Measurements from ENCODE around the gene NFASC.

The NFASC gene

GRCh38 chr1:205024679-205025078 lies 154.0 kb downstream of the NFASC start:
- Histone ChIP-seq H3K9me3 (ENCODE audit: control insufficient read depth, low read length) (no peaks in the 10 kb centered on the region), H3K4me1 (ENCODE audit: control insufficient read depth, insufficient read depth, low read length, poor library complexity, severe bottlenecking) (no peaks in the 10 kb centered on the region), H3K36me3 (ENCODE audit: control insufficient read depth, insufficient read depth, low read length) (no peaks in the 10 kb centered on the region), H3K4me3 (ENCODE audit: extremely low read depth, insufficient read depth, low read length, poor library complexity, severe bottlenecking) (no peak overlapping the region), H3K27ac (ENCODE audit: low read depth, low read length, severe bottlenecking) (no peak overlapping the region)
- WGBS, 2 experiments (ENCODE audit: insufficient coverage in 2 of 2): 94 to 100% methylated on average over 2 of the region's 2 CpGs

GRCh38 chr1:205025239-205025638 lies 154.6 kb downstream of the NFASC start:
- 88 to 96% methylated on average over 11 to 14 of the region's 16 CpGs for WGBS, 2 experiments (ENCODE audit: insufficient coverage in 2 of 2)
- Histone ChIP-seq H3K4me1 (ENCODE audit: control insufficient read depth, insufficient read depth, low read length, poor library complexity, severe bottlenecking) (no peaks in the 10 kb centered on the region), H3K9me3 (ENCODE audit: control insufficient read depth, low read length) (no peaks in the 10 kb centered on the region), H3K4me3 (ENCODE audit: extremely low read depth, insufficient read depth, low read length, poor library complexity, severe bottlenecking) (no peak overlapping the region), H3K27ac (ENCODE audit: low read depth, low read length, severe bottlenecking) (no peak overlapping the region), H3K36me3 (ENCODE audit: control insufficient read depth, insufficient read depth, low read length) (no peaks in the 10 kb centered on the region)

- Histone ChIP-seq H3K4me3 (ENCODE audit: extremely low read depth, insufficient read depth, low read length, poor library complexity, severe bottlenecking) (no peak overlapping the region), H3K9me3 (ENCODE audit: control insufficient read depth, low read length) (no peaks in the 10 kb centered on the region), H3K36me3 (ENCODE audit: control insufficient read depth, insufficient read depth, low read length) (no peaks in the 10 kb centered on the region), H3K4me1 (ENCODE audit: control insufficient read depth, insufficient read depth, low read length, poor library complexity, severe bottlenecking) (no peaks in the 10 kb centered on the region), H3K27ac (ENCODE audit: low read depth, low read length, severe bottlenecking) (no peak overlapping the region)
- WGBS, 2 experiments (ENCODE audit: insufficient coverage in 2 of 2): 8 to 27% methylated on average over 3 to 6 of the region's 6 CpGs
Measured at GRCh38 chr1:205026181-205026580, 155.5 kb downstream of the NFASC start.

- Histone ChIP-seq H3K4me3 (ENCODE audit: extremely low read depth, insufficient read depth, low read length, poor library complexity, severe bottlenecking) (no peak overlapping the region), H3K27ac (ENCODE audit: low read depth, low read length, severe bottlenecking) (no peak overlapping the region), H3K36me3 (ENCODE audit: control insufficient read depth, insufficient read depth, low read length) (no peaks in the 10 kb centered on the region), H3K4me1 (ENCODE audit: control insufficient read depth, insufficient read depth, low read length, poor library complexity, severe bottlenecking) (no peaks in the 10 kb centered on the region), H3K9me3 (ENCODE audit: control insufficient read depth, low read length) (no peaks in the 10 kb centered on the region)
- WGBS, 2 experiments (ENCODE audit: insufficient coverage in 2 of 2): 86 to 89% methylated on average over 6 to 7 of the region's 7 CpGs
Measured at GRCh38 chr1:205028390-205028789, 157.7 kb downstream of the NFASC start.

- H3K9me3 ChIP-seq (ENCODE audit: control insufficient read depth, low read length): no peaks in the 10 kb centered on the region
- H3K4me3 ChIP-seq (ENCODE audit: extremely low read depth, insufficient read depth, low read length, poor library complexity, severe bottlenecking): no peak overlapping the region
- H3K36me3 ChIP-seq (ENCODE audit: control insufficient read depth, insufficient read depth, low read length): no peaks in the 10 kb centered on the region
- no peaks in the 10 kb centered on the region for H3K4me1 ChIP-seq (ENCODE audit: control insufficient read depth, insufficient read depth, low read length, poor library complexity, severe bottlenecking)
- 55 to 58% methylated on average over 4 of the region's 4 CpGs for WGBS, 2 experiments (ENCODE audit: insufficient coverage in 2 of 2)
- no peak overlapping the region for H3K27ac ChIP-seq (ENCODE audit: low read depth, low read length, severe bottlenecking)
Measured at GRCh38 chr1:205028924-205029323, 158.3 kb downstream of the NFASC start.

- Histone ChIP-seq H3K4me1 (ENCODE audit: control insufficient read depth, insufficient read depth, low read length, poor library complexity, severe bottlenecking) (no peaks in the 10 kb centered on the region), H3K4me3 (ENCODE audit: extremely low read depth, insufficient read depth, low read length, poor library complexity, severe bottlenecking) (no peak overlapping the region), H3K9me3 (ENCODE audit: control insufficient read depth, low read length) (no peaks in the 10 kb centered on the region), H3K27ac (ENCODE audit: low read depth, low read length, severe bottlenecking) (no peak overlapping the region), H3K36me3 (ENCODE audit: control insufficient read depth, insufficient read depth, low read length) (no peaks in the 10 kb centered on the region)
- WGBS, 2 experiments (ENCODE audit: insufficient coverage in 2 of 2): 81 to 100% methylated on average over 3 to 6 of the region's 6 CpGs
Measured at GRCh38 chr1:205030241-205030640, 159.6 kb downstream of the NFASC start.

GRCh38 chr1:205030896-205031295 lies 160.2 kb downstream of the NFASC start:
- no peaks in the 10 kb centered on the region for H3K4me1 ChIP-seq (ENCODE audit: control insufficient read depth, insufficient read depth, low read length, poor library complexity, severe bottlenecking)
- no peak overlapping the region for H3K4me3 ChIP-seq (ENCODE audit: extremely low read depth, insufficient read depth, low read length, poor library complexity, severe bottlenecking)
- H3K36me3 ChIP-seq (ENCODE audit: control insufficient read depth, insufficient read depth, low read length): no peaks in the 10 kb centered on the region
- H3K9me3 ChIP-seq (ENCODE audit: control insufficient read depth, low read length): no peaks in the 10 kb centered on the region
- 53 to 57% methylated on average over 8 to 9 of the region's 11 CpGs for WGBS, 2 experiments (ENCODE audit: insufficient coverage in 2 of 2)
- no peak overlapping the region for H3K27ac ChIP-seq (ENCODE audit: low read depth, low read length, severe bottlenecking)

GRCh38 chr1:205032508-205032907 lies 161.8 kb downstream of the NFASC start:
- H3K9me3 ChIP-seq (ENCODE audit: control insufficient read depth, low read length): no peaks in the 10 kb centered on the region
- H3K27ac ChIP-seq (ENCODE audit: low read depth, low read length, severe bottlenecking): no peak overlapping the region
- no peaks in the 10 kb centered on the region for H3K36me3 ChIP-seq (ENCODE audit: control insufficient read depth, insufficient read depth, low read length)
- H3K4me3 ChIP-seq (ENCODE audit: extremely low read depth, insufficient read depth, low read length, poor library complexity, severe bottlenecking): no peak overlapping the region
- no peaks in the 10 kb centered on the region for H3K4me1 ChIP-seq (ENCODE audit: control insufficient read depth, insufficient read depth, low read length, poor library complexity, severe bottlenecking)
- 82 to 85% methylated on average over 6 to 7 of the region's 7 CpGs for WGBS, 2 experiments (ENCODE audit: insufficient coverage in 2 of 2)

GRCh38 chr1:205037539-205037938 lies 166.9 kb downstream of the NFASC start:
- no peaks in the 10 kb centered on the region for H3K9me3 ChIP-seq (ENCODE audit: control insufficient read depth, low read length)
- H3K27ac ChIP-seq (ENCODE audit: low read depth, low read length, severe bottlenecking): no peak overlapping the region
- no peak overlapping the region for H3K4me3 ChIP-seq (ENCODE audit: extremely low read depth, insufficient read depth, low read length, poor library complexity, severe bottlenecking)
- H3K36me3 ChIP-seq (ENCODE audit: control insufficient read depth, insufficient read depth, low read length): no peaks in the 10 kb centered on the region
- WGBS, 2 experiments (ENCODE audit: insufficient coverage in 2 of 2): 77 to 90% methylated on average over 6 to 9 of the region's 9 CpGs
- H3K4me1 ChIP-seq (ENCODE audit: control insufficient read depth, insufficient read depth, low read length, poor library complexity, severe bottlenecking): no peaks in the 10 kb centered on the region

- 84 to 89% methylated on average over 5 to 6 of the region's 6 CpGs for WGBS, 2 experiments (ENCODE audit: insufficient coverage in 2 of 2)
- no peaks in the 10 kb centered on the region for H3K9me3 ChIP-seq (ENCODE audit: control insufficient read depth, low read length)
- no peak overlapping the region for H3K27ac ChIP-seq (ENCODE audit: low read depth, low read length, severe bottlenecking)
- H3K4me1 ChIP-seq (ENCODE audit: control insufficient read depth, insufficient read depth, low read length, poor library complexity, severe bottlenecking): no peaks in the 10 kb centered on the region
- H3K36me3 ChIP-seq (ENCODE audit: control insufficient read depth, insufficient read depth, low read length): no peaks in the 10 kb centered on the region
- no peak overlapping the region for H3K4me3 ChIP-seq (ENCODE audit: extremely low read depth, insufficient read depth, low read length, poor library complexity, severe bottlenecking)
Measured at GRCh38 chr1:205038132-205038786, 167.6 kb downstream of the NFASC start.

GRCh38 chr1:205041001-205041715 lies 170.5 kb downstream of the NFASC start:
- H3K4me3 ChIP-seq (ENCODE audit: extremely low read depth, insufficient read depth, low read length, poor library complexity, severe bottlenecking): no peak overlapping the region
- no peaks in the 10 kb centered on the region for H3K36me3 ChIP-seq (ENCODE audit: control insufficient read depth, insufficient read depth, low read length)
- 75 to 77% methylated on average over 4 of the region's 4 CpGs for WGBS, 2 experiments (ENCODE audit: insufficient coverage in 2 of 2)

More at GRCh38 chr1:205041001-205041715, 170.5 kb downstream of the NFASC start:
- Histone ChIP-seq H3K4me1 (ENCODE audit: control insufficient read depth, insufficient read depth, low read length, poor library complexity, severe bottlenecking) (no peaks in the 10 kb centered on the region), H3K27ac (ENCODE audit: low read depth, low read length, severe bottlenecking) (no peak overlapping the region), H3K9me3 (ENCODE audit: control insufficient read depth, low read length) (no peaks in the 10 kb centered on the region)
